Measurements from ENCODE around the gene WDR75. TPM values are rescaled to one million over a fixed set of nuclear protein-coding genes. Genes with fewer than 3 reads are reported as not detected.

WDR75 gene
- total and polyA plus RNA-seq, 2 of the 13 experiments (the other 11 are each of a cell fraction or from before 2014, with no cell fraction given), result 63.0 to 74.1 TPM

GRCh38 chr2:189522435-189523151 lies 81.3 kb downstream of the WDR75 start (continued):
- TF ChIP-seq SP140L (CRISPR knock-in tag; IDR thresholded peaks at IDR 0.05; ENCODE audit: borderline replicate concordance), result peak; percentile 81; the same call in 1 of the 2 replicates
- peak; percentile 80 for TF ChIP-seq ARID5B (CRISPR knock-in tag; IDR thresholded peaks at IDR 0.05)
- no peak for TF ChIP-seq BCLAF1 (IDR thresholded peaks at IDR 0.05)
- no peak for TF ChIP-seq ZNF207 (IDR thresholded peaks at IDR 0.05; ENCODE audit: borderline replicate concordance)
- no peak for TF ChIP-seq SNAPC2 (CRISPR knock-in tag; IDR thresholded peaks at IDR 0.05)
- no peak; the same call in 1 of the 2 replicates for TF ChIP-seq SMC3 (IDR thresholded peaks at IDR 0.05; ENCODE audit: low read length)
- TF ChIP-seq CBFB (CRISPR knock-in tag; IDR thresholded peaks at IDR 0.05), result no peak
- no peak for TF ChIP-seq ARNT2 (CRISPR knock-in tag; IDR thresholded peaks at IDR 0.05; ENCODE audit: low read depth)
- peak; percentile 42 for TF ChIP-seq HNF4G (IDR thresholded peaks at IDR 0.05; ENCODE audit: borderline replicate concordance, low read depth, low read length)
- TF ChIP-seq HNF4G (CRISPR knock-in tag; IDR thresholded peaks at IDR 0.05; ENCODE audit: borderline replicate concordance, low read depth), result no peak
- TF ChIP-seq THAP11 (CRISPR knock-in tag; IDR thresholded peaks at IDR 0.05), result no peak; the same call in 1 of the 2 replicates
- no peak for TF ChIP-seq ZNF142 (CRISPR knock-in tag; IDR thresholded peaks at IDR 0.05)
- no peak for TF ChIP-seq TOE1 (CRISPR knock-in tag; IDR thresholded peaks at IDR 0.05)
- no peak for TF ChIP-seq REXO4 (CRISPR knock-in tag; IDR thresholded peaks at IDR 0.05; ENCODE audit: borderline replicate concordance)
- TF ChIP-seq EED (CRISPR knock-in tag; IDR thresholded peaks at IDR 0.05), result no peak
- TF ChIP-seq U2AF1 (optimal IDR thresholded peaks at IDR 0.05; ENCODE audit: low read depth, low read length), result no peak
